ENCODE measurements around the gene NEGR1. TPM values are rescaled to one million over a fixed set of nuclear protein-coding genes. Genes with fewer than 3 reads are reported as not detected.

NEGR1 gene
- total and polyA plus RNA-seq, 4 donors = 0.08 to 0.14 (median 0.12) TPM; not detected in 1

DNA sequence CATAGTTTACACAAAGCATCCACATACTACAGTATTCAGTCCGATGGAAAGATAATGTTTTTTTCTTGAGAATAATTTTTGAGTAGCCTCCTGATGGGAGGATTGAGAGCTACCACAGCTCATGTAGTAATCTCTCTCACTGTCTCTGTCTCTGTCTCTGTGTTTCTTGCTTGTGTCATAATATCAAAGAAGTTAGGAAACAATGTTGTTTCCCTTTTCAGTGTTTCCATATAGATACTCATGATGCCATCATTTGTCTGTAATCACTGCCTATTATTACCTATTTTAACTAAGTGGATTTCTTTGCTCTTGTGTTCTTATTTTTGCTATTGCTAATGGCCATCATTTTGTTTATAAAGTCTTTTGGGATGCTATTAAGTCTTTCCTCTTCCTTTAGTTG, 367.7 kb downstream of the NEGR1 start:
- Histone ChIP-seq H3K27ac (ENCODE audit: low read depth in 1 of 2, low read length in 2 of 2) (no peak overlapping the region), H3K27me3 (ENCODE audit: control insufficient read depth in 4 of 4, insufficient read depth in 4 of 4, low read length in 3 of 4) (no peaks in the 10 kb centered on the region), H3K36me3 (ENCODE audit: control insufficient read depth in 4 of 4, insufficient read depth in 3 of 4, low read depth in 1 of 4, low read length in 3 of 4) (no peaks in the 10 kb centered on the region), H3K4me3 (ENCODE audit: low read depth in 1 of 3, low read length in 3 of 3) (no peak overlapping the region), H3K4me1 (ENCODE audit: control insufficient read depth in 4 of 4, insufficient read depth in 4 of 4, low read length in 3 of 4) (peaks cover 0 to 10% (median 9%) of the 10 kb centered on the region in 4 donors), H3K9me3 (ENCODE audit: control insufficient read depth in 4 of 4, low read length in 3 of 4) (no peaks in the 10 kb centered on the region), H3K9ac (ENCODE audit: low read depth in 1 of 2, low read length in 2 of 2) (no peak overlapping the region)
- DNase-seq (ENCODE audit: low spot score) = no peak
- TF ChIP-seq TAF1 (conservative IDR thresholded peaks at IDR 0.05) = no peak
- TF ChIP-seq, protein P1, sequence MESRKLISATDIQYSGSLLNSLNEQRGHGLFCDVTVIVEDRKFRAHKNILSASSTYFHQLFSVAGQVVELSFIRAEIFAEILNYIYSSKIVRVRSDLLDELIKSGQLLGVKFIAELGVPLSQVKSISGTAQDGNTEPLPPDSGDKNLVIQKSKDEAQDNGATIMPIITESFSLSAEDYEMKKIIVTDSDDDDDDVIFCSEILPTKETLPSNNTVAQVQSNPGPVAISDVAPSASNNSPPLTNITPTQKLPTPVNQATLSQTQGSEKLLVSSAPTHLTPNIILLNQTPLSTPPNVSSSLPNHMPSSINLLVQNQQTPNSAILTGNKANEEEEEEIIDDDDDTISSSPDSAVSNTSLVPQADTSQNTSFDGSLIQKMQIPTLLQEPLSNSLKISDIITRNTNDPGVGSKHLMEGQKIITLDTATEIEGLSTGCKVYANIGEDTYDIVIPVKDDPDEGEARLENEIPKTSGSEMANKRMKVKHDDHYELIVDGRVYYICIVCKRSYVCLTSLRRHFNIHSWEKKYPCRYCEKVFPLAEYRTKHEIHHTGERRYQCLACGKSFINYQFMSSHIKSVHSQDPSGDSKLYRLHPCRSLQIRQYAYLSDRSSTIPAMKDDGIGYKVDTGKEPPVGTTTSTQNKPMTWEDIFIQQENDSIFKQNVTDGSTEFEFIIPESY (IDR thresholded peaks at IDR 0.05) = no peak
- TF ChIP-seq HNF4A (conservative IDR thresholded peaks at IDR 0.05) = no peak
- no peak for TF ChIP-seq JUND (IDR thresholded peaks at IDR 0.05)
- TF ChIP-seq, protein P2, sequence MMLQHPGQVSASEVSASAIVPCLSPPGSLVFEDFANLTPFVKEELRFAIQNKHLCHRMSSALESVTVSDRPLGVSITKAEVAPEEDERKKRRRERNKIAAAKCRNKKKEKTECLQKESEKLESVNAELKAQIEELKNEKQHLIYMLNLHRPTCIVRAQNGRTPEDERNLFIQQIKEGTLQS (IDR thresholded peaks at IDR 0.05) = no peak
- no peak for TF ChIP-seq GABPA (IDR thresholded peaks at IDR 0.05 in 1 of 2, conservative IDR thresholded peaks at IDR 0.05 in 1 of 2)
- no peak for TF ChIP-seq EGR1 (IDR thresholded peaks at IDR 0.05; ENCODE audit: low read depth in 2 of 2)
- 87% methylated on average over 1 of the region's 1 CpG for WGBS

DNA sequence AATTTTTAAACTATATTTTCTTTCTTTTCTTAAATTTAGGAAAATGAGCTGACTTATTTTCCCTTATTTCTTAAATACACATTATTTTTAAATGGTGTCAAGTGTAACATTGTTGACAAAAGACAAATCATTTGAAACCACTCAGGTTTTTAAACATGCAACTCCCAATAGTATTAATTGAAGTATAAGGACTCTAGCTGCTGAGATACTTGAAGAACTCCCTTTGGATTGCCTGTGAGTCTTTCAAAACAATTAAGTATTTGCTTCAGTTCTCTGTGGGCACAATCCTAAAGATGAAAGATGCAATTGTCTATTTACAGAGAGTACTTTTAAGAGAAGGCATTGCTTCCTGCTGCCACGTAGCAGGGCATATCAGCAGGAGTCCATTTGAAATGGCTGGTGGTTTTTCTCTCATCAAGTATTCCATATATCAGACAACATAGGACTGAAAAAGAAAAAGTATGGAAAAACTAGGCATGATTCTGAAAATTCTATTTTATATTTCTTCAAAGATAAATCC, 373.4 kb downstream of the NEGR1 start:
- no peak for DNase-seq (ENCODE audit: low spot score)
- H3K27me3 ChIP-seq (ENCODE audit: control insufficient read depth in 4 of 4, insufficient read depth in 4 of 4, low read length in 3 of 4) = no peaks in the 10 kb centered on the region
- H3K27ac ChIP-seq (ENCODE audit: low read depth in 1 of 2, low read length in 2 of 2) = no peak overlapping the region
- H3K36me3 ChIP-seq (ENCODE audit: control insufficient read depth in 4 of 4, insufficient read depth in 3 of 4, low read depth in 1 of 4, low read length in 3 of 4) = no peaks in the 10 kb centered on the region
- no peak overlapping the region for H3K9ac ChIP-seq (ENCODE audit: low read depth in 1 of 2, low read length in 2 of 2)
- 78% methylated on average over 1 of the region's 1 CpG for WGBS
- H3K9me3 ChIP-seq (ENCODE audit: control insufficient read depth in 4 of 4, low read length in 3 of 4) = no peaks in the 10 kb centered on the region
- no peak for TF ChIP-seq JUND (IDR thresholded peaks at IDR 0.05)
- TF ChIP-seq RAD21 (IDR thresholded peaks at IDR 0.05) = no peak
- no peak for TF ChIP-seq HNF4G (IDR thresholded peaks at IDR 0.05)
- TF ChIP-seq, protein P3, sequence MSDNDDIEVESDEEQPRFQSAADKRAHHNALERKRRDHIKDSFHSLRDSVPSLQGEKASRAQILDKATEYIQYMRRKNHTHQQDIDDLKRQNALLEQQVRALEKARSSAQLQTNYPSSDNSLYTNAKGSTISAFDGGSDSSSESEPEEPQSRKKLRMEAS (IDR thresholded peaks at IDR 0.05) = no peak
- TF ChIP-seq FOXA1 (IDR thresholded peaks at IDR 0.05) = no peak
- TF ChIP-seq, protein P4, sequence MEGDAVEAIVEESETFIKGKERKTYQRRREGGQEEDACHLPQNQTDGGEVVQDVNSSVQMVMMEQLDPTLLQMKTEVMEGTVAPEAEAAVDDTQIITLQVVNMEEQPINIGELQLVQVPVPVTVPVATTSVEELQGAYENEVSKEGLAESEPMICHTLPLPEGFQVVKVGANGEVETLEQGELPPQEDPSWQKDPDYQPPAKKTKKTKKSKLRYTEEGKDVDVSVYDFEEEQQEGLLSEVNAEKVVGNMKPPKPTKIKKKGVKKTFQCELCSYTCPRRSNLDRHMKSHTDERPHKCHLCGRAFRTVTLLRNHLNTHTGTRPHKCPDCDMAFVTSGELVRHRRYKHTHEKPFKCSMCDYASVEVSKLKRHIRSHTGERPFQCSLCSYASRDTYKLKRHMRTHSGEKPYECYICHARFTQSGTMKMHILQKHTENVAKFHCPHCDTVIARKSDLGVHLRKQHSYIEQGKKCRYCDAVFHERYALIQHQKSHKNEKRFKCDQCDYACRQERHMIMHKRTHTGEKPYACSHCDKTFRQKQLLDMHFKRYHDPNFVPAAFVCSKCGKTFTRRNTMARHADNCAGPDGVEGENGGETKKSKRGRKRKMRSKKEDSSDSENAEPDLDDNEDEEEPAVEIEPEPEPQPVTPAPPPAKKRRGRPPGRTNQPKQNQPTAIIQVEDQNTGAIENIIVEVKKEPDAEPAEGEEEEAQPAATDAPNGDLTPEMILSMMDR (IDR thresholded peaks at IDR 0.05; ENCODE audit: low read depth, low read length, missing input control) = no peak
- TF ChIP-seq, protein P1 (IDR thresholded peaks at IDR 0.05) = no peak
- TF ChIP-seq GABPA (IDR thresholded peaks at IDR 0.05 in 1 of 2, conservative IDR thresholded peaks at IDR 0.05 in 1 of 2) = no peak
- TF ChIP-seq, protein P5, sequence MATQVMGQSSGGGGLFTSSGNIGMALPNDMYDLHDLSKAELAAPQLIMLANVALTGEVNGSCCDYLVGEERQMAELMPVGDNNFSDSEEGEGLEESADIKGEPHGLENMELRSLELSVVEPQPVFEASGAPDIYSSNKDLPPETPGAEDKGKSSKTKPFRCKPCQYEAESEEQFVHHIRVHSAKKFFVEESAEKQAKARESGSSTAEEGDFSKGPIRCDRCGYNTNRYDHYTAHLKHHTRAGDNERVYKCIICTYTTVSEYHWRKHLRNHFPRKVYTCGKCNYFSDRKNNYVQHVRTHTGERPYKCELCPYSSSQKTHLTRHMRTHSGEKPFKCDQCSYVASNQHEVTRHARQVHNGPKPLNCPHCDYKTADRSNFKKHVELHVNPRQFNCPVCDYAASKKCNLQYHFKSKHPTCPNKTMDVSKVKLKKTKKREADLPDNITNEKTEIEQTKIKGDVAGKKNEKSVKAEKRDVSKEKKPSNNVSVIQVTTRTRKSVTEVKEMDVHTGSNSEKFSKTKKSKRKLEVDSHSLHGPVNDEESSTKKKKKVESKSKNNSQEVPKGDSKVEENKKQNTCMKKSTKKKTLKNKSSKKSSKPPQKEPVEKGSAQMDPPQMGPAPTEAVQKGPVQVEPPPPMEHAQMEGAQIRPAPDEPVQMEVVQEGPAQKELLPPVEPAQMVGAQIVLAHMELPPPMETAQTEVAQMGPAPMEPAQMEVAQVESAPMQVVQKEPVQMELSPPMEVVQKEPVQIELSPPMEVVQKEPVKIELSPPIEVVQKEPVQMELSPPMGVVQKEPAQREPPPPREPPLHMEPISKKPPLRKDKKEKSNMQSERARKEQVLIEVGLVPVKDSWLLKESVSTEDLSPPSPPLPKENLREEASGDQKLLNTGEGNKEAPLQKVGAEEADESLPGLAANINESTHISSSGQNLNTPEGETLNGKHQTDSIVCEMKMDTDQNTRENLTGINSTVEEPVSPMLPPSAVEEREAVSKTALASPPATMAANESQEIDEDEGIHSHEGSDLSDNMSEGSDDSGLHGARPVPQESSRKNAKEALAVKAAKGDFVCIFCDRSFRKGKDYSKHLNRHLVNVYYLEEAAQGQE (IDR thresholded peaks at IDR 0.05) = no peak
- TF ChIP-seq NR2F2 (IDR thresholded peaks at IDR 0.05) = no peak
- TF ChIP-seq HNF4A (conservative IDR thresholded peaks at IDR 0.05) = no peak
- no peak for TF ChIP-seq YY1 (IDR thresholded peaks at IDR 0.05)
- TF ChIP-seq RXRA (IDR thresholded peaks at IDR 0.05) = no peak
- TF ChIP-seq SP1 (IDR thresholded peaks at IDR 0.05) = no peak
- no peak for TF ChIP-seq FOXA2 (IDR thresholded peaks at IDR 0.05)
- H3K4me1 ChIP-seq (ENCODE audit: control insufficient read depth in 4 of 4, insufficient read depth in 4 of 4, low read length in 3 of 4) = no peaks in the 10 kb centered on the region
- no peak overlapping the region for H3K4me3 ChIP-seq (ENCODE audit: low read depth in 1 of 3, low read length in 3 of 3)
